K562 (cell line): ENCODE measurements around the gene SYS1. TPM values are rescaled to one million over a fixed set of nuclear protein-coding genes. Genes with fewer than 3 reads are reported as not detected.

Experiments
- BRF1 ChIP-seq: IDR thresholded peaks from 3 replicates; pipeline ENCODE4 v1.6.1; 2011; ENCODE audit warnings: borderline replicate concordance, mild to moderate bottlenecking; ENCODE audit not compliant: insufficient read length; ENCODE audit errors: extremely low read depth
- C11orf30 ChIP-seq: fragments of 450-650 bp; IDR thresholded peaks from 2 replicates; pipeline ENCODE4 v1.6.1; 2016; ENCODE audit warnings: low read depth, mild to moderate bottlenecking
- EGR1 ChIP-seq: fragments of 450-650 bp; conservative IDR thresholded peaks from 2 replicates; pipeline ENCODE4 v1.6.1; 2017; ENCODE audit warnings: mild to moderate bottlenecking
- ELF1 ChIP-seq: fragments of 200-800 bp; sonication (Bioruptor generic); IDR thresholded peaks from 2 replicates; pipeline ENCODE4 v1.6.1; 2016; ENCODE audit warnings: missing genetic modification characterization, missing compliant biosample characterization
- NFE2 ChIP-seq: IDR thresholded peaks from 2 replicates; pipeline ENCODE4 v1.6.1; 2014; ENCODE audit warnings: antibody characterized with exemption, low read depth
- NFXL1 ChIP-seq: fragments of 450-650 bp; formaldehyde crosslinking; IDR thresholded peaks from 2 replicates; pipeline ENCODE4 v1.4.0; 2021; ENCODE audit warnings: mild to moderate bottlenecking
- NRF1 ChIP-seq, 2 experiments: fragments of 450-650 bp; IDR thresholded peaks in 1 of 2; conservative IDR thresholded peaks in 1 of 2; 2 replicates each; pipeline ENCODE4 v1.6.1; 2014; ENCODE audit warnings: mild to moderate bottlenecking in 2 of 2
- POLR2A ChIP-seq: fragments of 450-650 bp; conservative IDR thresholded peaks from 2 replicates; pipeline ENCODE4 v1.6.1; 2016
- RFX5 ChIP-seq: IDR thresholded peaks from 2 replicates; pipeline ENCODE4 v1.6.1; 2011; ENCODE audit warnings: low read depth, mild to moderate bottlenecking, improper control_type of control experiment, low read length
- TAF9B ChIP-seq: fragments of 450-650 bp; IDR thresholded peaks from 2 replicates; pipeline ENCODE4 v1.6.1; 2018; ENCODE audit warnings: mild to moderate bottlenecking; ENCODE audit not compliant: partially characterized antibody
- TAL1 ChIP-seq: fragments of 450-650 bp; IDR thresholded peaks from 2 replicates; pipeline ENCODE4 v1.6.1; 2016; ENCODE audit warnings: mild to moderate bottlenecking
- ZFPM2 ChIP-seq: fragments of 250-450 bp; sonication (Bioruptor Pico); IDR thresholded peaks from 2 replicates; pipeline ENCODE4 v1.5.1; 2022; ENCODE audit warnings: mild to moderate bottlenecking
- ZNF445 ChIP-seq: fragments of 250-450 bp; sonication (Bioruptor Pico); IDR thresholded peaks from 2 replicates; pipeline ENCODE4 v1.4.0; 2020; ENCODE audit warnings: low read depth, mild to moderate bottlenecking, moderate library complexity
- ZNF717 ChIP-seq: fragments of 250-450 bp; sonication (Bioruptor Pico); IDR thresholded peaks from 2 replicates; pipeline ENCODE4 v1.5.0; 2021
- ZNF77 ChIP-seq: fragments of 250-450 bp; sonication (Bioruptor Pico); IDR thresholded peaks from 2 replicates; pipeline ENCODE4 v1.5.0; 2020
- polyA plus RNA-seq, 8 experiments: library from polyadenylated mRNA; depleted of rRNA in 4 of 8; stranded (reverse) in 5 of 8; unstranded in 3 of 8; fragments of >200 nt; fragmentation: Nextera tagmentation in 2 of 8; fragmentation: Illumina TruSeq in 1 of 8; extraction: Ambion mirVana in 2 of 8; extraction: Trizol in 1 of 8; gene quantifications; 2 replicates each; pipeline versions ENCODE4 v1.2.1 to v1.2.3, GENCODE V29; 2011 to 2014; ENCODE audit warnings: inconsistent platforms in 1 of 8, missing spikeins in 1 of 8
- total RNA-seq, 7 experiments: library from RNA; depleted of rRNA in 6 of 7; stranded (reverse); fragments of >200 nt in 6 of 7; fragmentation: Illumina TruSeq in 2 of 7; extraction: Trizol in 2 of 7; gene quantifications; 2 replicates each; pipeline versions ENCODE4 v1.2.1 to v1.2.3, GENCODE V29; 2011 to 2021; ENCODE audit warnings: low replicate concordance in 1 of 7
- TF ChIP-seq, protein P1 (sequence below), 2 experiments: fragments of 450-650 bp; IDR thresholded peaks; 2 replicates each; pipeline ENCODE4 v1.6.1; 2018; ENCODE audit warnings: mild to moderate bottlenecking in 2 of 2, low read depth in 1 of 2; ENCODE audit not compliant: partially characterized antibody in 2 of 2
- TF ChIP-seq, protein P2 (sequence below): fragments of 450-650 bp; conservative IDR thresholded peaks from 2 replicates; pipeline ENCODE4 v1.6.1; 2016; ENCODE audit warnings: missing genetic modification characterization, low read depth, mild to moderate bottlenecking, control low read depth, missing compliant biosample characterization
- TF ChIP-seq, protein P3 (sequence below): sonication (generic); formaldehyde crosslinking; IDR thresholded peaks from 2 replicates; pipeline ENCODE4 v1.8.1; 2023; ENCODE audit warnings: mild to moderate bottlenecking, missing genetic modification reagents
- TF ChIP-seq, protein P4 (sequence below): sonication (generic); formaldehyde crosslinking; IDR thresholded peaks from 2 replicates; pipeline ENCODE4 v1.8.0; 2022; ENCODE audit warnings: mild to moderate bottlenecking, missing genetic modification reagents
- TF ChIP-seq, protein P5 (sequence below): fragments of 450-650 bp; IDR thresholded peaks from 2 replicates; pipeline ENCODE4 v1.6.1; 2014; ENCODE audit warnings: low read depth, mild to moderate bottlenecking, moderate library complexity, borderline replicate concordance

The SYS1 gene
- total and polyA plus RNA-seq, 9 of the 15 experiments (the other 6 are each of a cell fraction or from before 2014, with no cell fraction given): 11.1 to 25.2 (median 17.5) TPM

DNA sequence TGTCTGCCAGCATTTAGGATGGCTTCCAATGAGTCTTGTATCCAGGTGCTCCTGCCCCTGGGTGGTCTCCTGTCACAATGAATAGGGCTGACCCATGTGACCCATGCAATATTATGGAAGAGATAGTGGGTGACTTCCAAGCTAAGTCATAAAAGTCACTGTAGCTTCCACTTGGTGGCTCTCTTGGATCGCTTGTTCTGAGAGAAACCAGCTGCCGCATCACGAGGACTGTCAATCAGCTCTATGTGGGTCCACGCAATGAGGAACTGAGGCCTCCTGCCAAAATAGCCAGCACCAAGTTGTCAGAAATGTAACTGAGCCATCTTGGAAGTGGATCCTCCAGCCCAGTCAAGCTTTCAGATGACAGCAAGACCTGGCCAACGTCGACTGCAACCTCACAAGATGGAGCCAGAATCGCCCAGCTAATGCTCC lies 40.0 kb upstream of the SYS1 start (continued):
- TF ChIP-seq, protein P1, sequence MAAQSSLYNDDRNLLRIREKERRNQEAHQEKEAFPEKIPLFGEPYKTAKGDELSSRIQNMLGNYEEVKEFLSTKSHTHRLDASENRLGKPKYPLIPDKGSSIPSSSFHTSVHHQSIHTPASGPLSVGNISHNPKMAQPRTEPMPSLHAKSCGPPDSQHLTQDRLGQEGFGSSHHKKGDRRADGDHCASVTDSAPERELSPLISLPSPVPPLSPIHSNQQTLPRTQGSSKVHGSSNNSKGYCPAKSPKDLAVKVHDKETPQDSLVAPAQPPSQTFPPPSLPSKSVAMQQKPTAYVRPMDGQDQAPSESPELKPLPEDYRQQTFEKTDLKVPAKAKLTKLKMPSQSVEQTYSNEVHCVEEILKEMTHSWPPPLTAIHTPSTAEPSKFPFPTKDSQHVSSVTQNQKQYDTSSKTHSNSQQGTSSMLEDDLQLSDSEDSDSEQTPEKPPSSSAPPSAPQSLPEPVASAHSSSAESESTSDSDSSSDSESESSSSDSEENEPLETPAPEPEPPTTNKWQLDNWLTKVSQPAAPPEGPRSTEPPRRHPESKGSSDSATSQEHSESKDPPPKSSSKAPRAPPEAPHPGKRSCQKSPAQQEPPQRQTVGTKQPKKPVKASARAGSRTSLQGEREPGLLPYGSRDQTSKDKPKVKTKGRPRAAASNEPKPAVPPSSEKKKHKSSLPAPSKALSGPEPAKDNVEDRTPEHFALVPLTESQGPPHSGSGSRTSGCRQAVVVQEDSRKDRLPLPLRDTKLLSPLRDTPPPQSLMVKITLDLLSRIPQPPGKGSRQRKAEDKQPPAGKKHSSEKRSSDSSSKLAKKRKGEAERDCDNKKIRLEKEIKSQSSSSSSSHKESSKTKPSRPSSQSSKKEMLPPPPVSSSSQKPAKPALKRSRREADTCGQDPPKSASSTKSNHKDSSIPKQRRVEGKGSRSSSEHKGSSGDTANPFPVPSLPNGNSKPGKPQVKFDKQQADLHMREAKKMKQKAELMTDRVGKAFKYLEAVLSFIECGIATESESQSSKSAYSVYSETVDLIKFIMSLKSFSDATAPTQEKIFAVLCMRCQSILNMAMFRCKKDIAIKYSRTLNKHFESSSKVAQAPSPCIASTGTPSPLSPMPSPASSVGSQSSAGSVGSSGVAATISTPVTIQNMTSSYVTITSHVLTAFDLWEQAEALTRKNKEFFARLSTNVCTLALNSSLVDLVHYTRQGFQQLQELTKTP (IDR thresholded peaks at IDR 0.05; ENCODE audit: low read depth in 1 of 2, partially characterized antibody in 2 of 2): peak in 1 of 2 experiments; percentile 37
- TF ChIP-seq, protein P2, sequence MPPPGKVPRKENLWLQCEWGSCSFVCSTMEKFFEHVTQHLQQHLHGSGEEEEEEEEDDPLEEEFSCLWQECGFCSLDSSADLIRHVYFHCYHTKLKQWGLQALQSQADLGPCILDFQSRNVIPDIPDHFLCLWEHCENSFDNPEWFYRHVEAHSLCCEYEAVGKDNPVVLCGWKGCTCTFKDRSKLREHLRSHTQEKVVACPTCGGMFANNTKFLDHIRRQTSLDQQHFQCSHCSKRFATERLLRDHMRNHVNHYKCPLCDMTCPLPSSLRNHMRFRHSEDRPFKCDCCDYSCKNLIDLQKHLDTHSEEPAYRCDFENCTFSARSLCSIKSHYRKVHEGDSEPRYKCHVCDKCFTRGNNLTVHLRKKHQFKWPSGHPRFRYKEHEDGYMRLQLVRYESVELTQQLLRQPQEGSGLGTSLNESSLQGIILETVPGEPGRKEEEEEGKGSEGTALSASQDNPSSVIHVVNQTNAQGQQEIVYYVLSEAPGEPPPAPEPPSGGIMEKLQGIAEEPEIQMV (tag): peak; percentile 50; the same call in 1 of the 2 replicates
- TF ChIP-seq ZNF717 (CRISPR knock-in tag): no peak
- no peak for TF ChIP-seq EGR1
- no peak for TF ChIP-seq RFX5
- no peak for TF ChIP-seq POLR2A
- no peak for TF ChIP-seq ZNF445 (CRISPR knock-in tag)
- TF ChIP-seq ZNF77 (CRISPR knock-in tag): no peak
- no peak for TF ChIP-seq BRF1
- no peak for TF ChIP-seq TAL1
- TF ChIP-seq NFE2: no peak
- TF ChIP-seq ZFPM2 (CRISPR knock-in tag): no peak
- TF ChIP-seq NRF1 (conservative IDR thresholded peaks at IDR 0.05 in 1 of 2, IDR thresholded peaks at IDR 0.05 in 1 of 2): 0 out of 4 replicates have a peak, but pooled peaks of 1 of the 2 experiments have one; percentile 18
- 0 out of 2 replicates have a peak, but pooled peaks have one; percentile 37 for TF ChIP-seq ELF1 (tag)
- TF ChIP-seq, protein P3, sequence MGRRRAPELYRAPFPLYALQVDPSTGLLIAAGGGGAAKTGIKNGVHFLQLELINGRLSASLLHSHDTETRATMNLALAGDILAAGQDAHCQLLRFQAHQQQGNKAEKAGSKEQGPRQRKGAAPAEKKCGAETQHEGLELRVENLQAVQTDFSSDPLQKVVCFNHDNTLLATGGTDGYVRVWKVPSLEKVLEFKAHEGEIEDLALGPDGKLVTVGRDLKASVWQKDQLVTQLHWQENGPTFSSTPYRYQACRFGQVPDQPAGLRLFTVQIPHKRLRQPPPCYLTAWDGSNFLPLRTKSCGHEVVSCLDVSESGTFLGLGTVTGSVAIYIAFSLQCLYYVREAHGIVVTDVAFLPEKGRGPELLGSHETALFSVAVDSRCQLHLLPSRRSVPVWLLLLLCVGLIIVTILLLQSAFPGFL: no peak
- TF ChIP-seq TAF9B: no peak
- TF ChIP-seq, protein P4, sequence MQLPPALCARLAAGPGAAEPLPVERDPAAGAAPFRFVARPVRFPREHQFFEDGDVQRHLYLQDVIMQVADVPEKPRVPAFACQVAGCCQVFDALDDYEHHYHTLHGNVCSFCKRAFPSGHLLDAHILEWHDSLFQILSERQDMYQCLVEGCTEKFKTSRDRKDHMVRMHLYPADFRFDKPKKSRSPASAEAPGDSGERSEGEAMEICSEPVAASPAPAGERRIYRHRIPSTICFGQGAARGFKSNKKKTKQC: no peak
- no peak for TF ChIP-seq C11orf30
- TF ChIP-seq, protein P5, sequence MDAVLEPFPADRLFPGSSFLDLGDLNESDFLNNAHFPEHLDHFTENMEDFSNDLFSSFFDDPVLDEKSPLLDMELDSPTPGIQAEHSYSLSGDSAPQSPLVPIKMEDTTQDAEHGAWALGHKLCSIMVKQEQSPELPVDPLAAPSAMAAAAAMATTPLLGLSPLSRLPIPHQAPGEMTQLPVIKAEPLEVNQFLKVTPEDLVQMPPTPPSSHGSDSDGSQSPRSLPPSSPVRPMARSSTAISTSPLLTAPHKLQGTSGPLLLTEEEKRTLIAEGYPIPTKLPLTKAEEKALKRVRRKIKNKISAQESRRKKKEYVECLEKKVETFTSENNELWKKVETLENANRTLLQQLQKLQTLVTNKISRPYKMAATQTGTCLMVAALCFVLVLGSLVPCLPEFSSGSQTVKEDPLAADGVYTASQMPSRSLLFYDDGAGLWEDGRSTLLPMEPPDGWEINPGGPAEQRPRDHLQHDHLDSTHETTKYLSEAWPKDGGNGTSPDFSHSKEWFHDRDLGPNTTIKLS: peak; percentile 76
- TF ChIP-seq NFXL1 (CRISPR knock-in tag): no peak
